Subcutaneous adipose tissue (tissue), 4 donors: ENCODE data around the gene BRINP1. TPM values are rescaled to one million over a fixed set of nuclear protein-coding genes. Genes with fewer than 3 reads are reported as not detected.

Experiments
- total RNA-seq, 4 donors: library from RNA; depleted of rRNA; stranded (reverse); fragments of >200 nt; gene quantifications; one replicate each; pipeline ENCODE4 v1.1.0, GENCODE V29; 2016
- TF ChIP-seq, protein P1 (sequence below): fragments of 450-650 bp; IDR thresholded peaks from one replicate; pipeline ENCODE4 v1.5.1; 2016; ENCODE audit warnings: low read depth, mild to moderate bottlenecking, control low read depth, antibody characterized with exemption, moderate library complexity

BRINP1 gene
- total RNA-seq, 4 donors from 2014 or later: not detected

DNA sequence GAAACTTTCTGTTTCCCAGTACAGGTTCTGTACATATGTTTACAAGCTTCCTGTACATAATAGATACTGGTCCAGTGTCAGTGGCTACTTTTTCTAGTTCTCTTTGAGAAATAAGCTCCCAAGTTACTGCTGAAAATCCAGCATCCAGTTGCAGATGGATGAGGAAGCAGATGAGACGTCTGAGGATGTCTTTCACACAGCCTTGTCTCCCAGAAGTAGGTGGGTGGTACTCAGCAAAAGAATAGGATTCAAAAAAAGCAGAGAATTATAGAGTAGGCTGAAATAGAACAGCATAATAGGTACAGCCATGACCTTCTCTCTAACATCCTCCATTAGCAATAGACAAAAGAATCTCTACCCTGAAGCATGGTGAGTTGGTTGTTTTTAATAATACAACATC is 77.7 kb downstream of the BRINP1 start:
- TF ChIP-seq, protein P1, sequence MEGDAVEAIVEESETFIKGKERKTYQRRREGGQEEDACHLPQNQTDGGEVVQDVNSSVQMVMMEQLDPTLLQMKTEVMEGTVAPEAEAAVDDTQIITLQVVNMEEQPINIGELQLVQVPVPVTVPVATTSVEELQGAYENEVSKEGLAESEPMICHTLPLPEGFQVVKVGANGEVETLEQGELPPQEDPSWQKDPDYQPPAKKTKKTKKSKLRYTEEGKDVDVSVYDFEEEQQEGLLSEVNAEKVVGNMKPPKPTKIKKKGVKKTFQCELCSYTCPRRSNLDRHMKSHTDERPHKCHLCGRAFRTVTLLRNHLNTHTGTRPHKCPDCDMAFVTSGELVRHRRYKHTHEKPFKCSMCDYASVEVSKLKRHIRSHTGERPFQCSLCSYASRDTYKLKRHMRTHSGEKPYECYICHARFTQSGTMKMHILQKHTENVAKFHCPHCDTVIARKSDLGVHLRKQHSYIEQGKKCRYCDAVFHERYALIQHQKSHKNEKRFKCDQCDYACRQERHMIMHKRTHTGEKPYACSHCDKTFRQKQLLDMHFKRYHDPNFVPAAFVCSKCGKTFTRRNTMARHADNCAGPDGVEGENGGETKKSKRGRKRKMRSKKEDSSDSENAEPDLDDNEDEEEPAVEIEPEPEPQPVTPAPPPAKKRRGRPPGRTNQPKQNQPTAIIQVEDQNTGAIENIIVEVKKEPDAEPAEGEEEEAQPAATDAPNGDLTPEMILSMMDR: no peak

DNA sequence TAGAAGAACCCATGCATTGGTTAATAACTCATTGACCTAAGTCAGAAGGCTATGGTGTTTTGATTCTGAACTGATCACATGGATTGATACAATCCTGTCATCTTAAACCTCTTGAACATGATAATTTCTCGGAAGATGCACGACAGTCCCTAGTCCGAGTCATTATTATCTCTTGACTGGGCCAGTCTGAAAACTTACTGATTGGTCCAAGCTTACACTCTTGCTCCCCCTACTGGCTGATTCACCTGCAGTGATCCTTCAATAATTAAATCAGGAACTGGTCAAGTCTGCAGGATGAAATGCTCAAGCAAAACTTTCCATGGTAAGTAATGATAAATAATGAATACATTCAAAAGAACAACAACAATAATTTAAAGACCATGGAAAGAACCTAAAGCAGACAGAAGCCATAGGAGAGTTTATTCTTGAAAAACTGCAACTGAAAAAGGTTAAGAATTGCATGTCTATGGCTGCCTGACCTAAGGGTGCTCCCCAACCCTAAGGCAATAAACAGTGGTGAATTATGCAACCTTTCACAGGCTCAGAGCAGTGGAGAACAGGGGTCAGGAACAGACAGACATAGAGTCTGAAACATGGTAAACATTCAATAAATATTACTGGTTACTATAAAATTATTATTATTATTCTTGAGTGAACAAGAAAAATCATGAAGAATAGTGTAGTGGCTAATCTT is 79.3 kb downstream of the BRINP1 start:
- TF ChIP-seq, protein P1: no peak

DNA sequence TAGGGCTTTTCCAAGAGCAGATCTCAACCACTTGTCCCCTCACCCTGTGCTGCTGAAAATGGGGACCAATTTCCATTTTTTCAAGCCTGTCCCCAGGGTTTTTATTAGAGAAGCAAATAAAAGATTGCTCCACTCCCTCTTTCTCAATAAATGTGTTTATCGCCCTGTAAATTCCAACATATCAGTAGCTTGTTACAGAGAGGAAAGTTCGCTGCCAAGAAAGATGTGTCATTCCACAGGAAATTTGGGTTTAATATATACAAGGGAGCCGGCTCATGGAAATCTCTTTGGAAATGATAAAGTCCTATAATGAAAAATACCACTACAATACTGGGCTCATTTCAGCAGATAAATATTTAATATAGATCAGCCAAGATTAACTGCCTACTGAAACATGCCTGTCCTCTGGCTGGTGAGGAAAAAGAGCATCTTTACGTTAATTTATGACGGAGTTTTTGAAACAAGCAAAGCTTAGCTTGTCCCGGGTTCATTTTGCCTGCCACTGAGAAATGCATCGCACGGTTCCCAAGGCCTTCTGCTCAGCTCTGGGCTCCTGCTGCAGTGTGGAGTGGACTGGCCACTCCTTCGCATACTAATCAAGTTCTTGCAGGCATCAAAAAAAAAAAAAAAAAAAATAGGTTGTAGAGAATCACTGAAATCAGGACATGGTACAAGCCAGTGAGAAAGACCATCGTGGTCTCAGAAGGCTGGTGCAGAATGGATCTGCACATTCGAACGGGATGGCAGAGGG is 84.5 kb downstream of the BRINP1 start:
- TF ChIP-seq, protein P1: no peak

DNA sequence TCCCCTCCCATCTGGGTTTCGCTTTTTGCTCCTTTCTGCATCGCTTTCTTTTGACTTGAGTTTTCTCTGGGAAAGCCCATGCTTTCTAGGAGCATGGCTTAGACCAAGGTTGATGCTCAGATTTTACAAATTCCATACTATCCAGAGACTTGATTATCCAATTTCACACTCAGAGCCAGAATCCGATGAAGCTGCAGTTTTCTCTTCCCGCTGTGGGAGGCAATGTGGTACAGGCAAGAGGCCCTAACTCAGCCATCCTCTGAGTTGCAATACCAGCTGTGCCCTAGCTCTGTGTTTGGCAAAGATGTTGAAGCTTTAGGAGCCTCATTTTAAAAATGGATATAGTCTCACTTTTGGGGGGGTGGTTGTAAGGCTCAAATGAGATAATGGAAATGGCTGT is 85.1 kb downstream of the BRINP1 start:
- TF ChIP-seq, protein P1: no peak

DNA sequence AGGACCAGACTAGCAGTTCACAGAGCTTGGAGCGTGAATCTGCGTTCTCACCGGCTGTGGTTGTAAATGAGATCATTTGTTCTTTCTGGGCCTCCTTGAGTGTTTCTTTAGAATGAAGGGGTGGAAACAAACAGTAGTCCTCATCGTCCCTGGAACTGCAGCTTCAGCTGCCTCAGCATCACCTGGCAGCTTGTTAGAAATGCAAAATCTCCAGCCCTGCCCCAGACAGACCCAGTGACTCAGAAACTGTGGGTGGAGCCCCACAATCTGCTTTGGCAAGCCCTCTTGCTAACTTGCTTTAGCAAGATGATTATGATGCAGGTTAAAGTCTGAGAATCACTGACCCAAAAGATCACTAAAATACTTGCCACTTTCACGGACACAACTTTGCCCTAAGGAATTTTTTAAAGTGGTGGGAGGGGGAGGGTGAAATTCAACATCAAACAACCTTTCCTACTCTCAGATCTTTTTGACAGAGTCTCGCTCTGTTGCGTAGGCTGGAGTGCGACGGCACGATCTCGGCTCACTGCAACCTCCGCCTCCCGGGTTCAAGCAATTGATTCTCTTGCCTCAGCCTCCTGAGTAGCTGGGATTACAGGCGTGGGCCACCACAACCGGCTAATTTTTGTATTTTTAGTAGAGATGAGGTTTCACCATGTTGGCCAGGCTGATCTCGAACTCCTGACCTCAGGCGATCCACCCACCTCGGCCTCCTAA is 86.0 kb downstream of the BRINP1 start:
- TF ChIP-seq, protein P1: no peak

DNA sequence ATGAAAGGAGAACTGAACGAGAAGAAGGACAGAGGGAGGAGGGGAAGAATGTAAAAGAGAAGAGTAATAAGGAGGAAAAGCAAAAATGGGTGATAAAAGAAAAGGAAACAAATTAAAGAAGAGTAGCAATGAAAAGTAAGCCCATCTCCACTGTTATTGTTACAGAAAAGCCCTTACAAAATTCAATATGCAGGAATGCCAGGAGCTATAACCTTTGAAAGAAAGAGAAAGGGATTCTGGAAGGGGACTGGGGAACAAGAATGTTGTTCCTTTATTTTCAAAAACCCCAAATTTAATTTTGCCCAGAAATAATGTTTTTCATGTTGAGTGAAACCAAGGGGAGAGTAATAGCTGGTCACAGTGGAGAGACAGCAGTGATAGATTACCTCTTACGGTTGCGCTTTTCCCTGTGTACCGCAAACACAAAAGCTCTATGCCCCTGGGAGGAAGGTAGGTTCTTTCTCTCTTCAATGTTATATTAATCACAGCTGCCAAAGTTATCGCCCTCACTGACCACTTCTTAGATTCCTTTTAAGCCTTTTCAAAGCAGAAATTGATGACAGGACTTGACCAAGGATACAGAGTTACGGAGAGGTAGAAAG is 86.7 kb downstream of the BRINP1 start:
- TF ChIP-seq, protein P1: no peak
